GM18502 (cell line): Measurements from ENCODE around the gene PARG.
"Not testable (repeated sequence)": the region's sequence is repeated elsewhere in the genome, so short reads cannot be mapped to it uniquely, and the experiment has no call there.

Experiments
- ATAC-seq: cut with Tn5 transposase; IDR thresholded peaks from one replicate; pipeline ENCODE4 v1.9.1; 2021; ENCODE audit warnings: mild to moderate bottlenecking; ENCODE audit not compliant: unreplicated experiment, poor library complexity

Gene PARG

GRCh38 chr10:49833168-49833567 is 108.7 kb downstream of the PARG start:
- ATAC-seq: no peak

GRCh38 chr10:49831352-49832035 is 110.3 kb downstream of the PARG start:
- no peak for ATAC-seq

GRCh38 chr10:49830846-49831245 is 111.0 kb downstream of the PARG start:
- ATAC-seq: no peak

- ATAC-seq: no peak
Observed at GRCh38 chr10:49830016-49830415, 111.8 kb downstream of the PARG start.

GRCh38 chr10:49827297-49827696 is 114.5 kb downstream of the PARG start:
- peak; percentile 64 for ATAC-seq

- no peak for ATAC-seq
Observed at GRCh38 chr10:49819234-49819958, 122.4 kb downstream of the PARG start.

GRCh38 chr10:49817845-49818244 is 124.0 kb downstream of the PARG start:
- no peak for ATAC-seq

GRCh38 chr10:49803988-49804387 is 137.8 kb downstream of the PARG start:
- ATAC-seq: no peak

- no peak for ATAC-seq
Observed at GRCh38 chr10:49798275-49798674, 143.6 kb downstream of the PARG start.

- ATAC-seq: no peak
Observed at GRCh38 chr10:49791100-49791499, 150.7 kb downstream of the PARG start.

GRCh38 chr10:49784681-49785080 is 157.1 kb downstream of the PARG start:
- ATAC-seq: no peak

GRCh38 chr10:49783645-49784044 is 158.2 kb downstream of the PARG start:
- no peak for ATAC-seq

GRCh38 chr10:49781247-49781646 is 160.6 kb downstream of the PARG start:
- no peak for ATAC-seq

- no peak for ATAC-seq
Observed at GRCh38 chr10:49778197-49778596, 163.6 kb downstream of the PARG start.

- no peak for ATAC-seq
Observed at GRCh38 chr10:49776851-49777250, 165.0 kb downstream of the PARG start.

GRCh38 chr10:49775014-49775413 is 166.8 kb downstream of the PARG start:
- ATAC-seq: no peak

- ATAC-seq: not testable (repeated sequence)
Observed at GRCh38 chr10:49772944-49773343, 168.9 kb downstream of the PARG start.

GRCh38 chr10:49771046-49771445 is 170.8 kb downstream of the PARG start:
- ATAC-seq: not testable (repeated sequence)

GRCh38 chr10:49769692-49770091 is 172.1 kb downstream of the PARG start:
- no peak for ATAC-seq

- no peak for ATAC-seq
Observed at GRCh38 chr10:49768731-49769130, 173.1 kb downstream of the PARG start.

GRCh38 chr10:49768329-49768728 is 173.5 kb downstream of the PARG start:
- no peak for ATAC-seq
